Stimulated activated CD4-positive, alpha-beta T cell treated with anti-CD3 and anti-CD28 coated beads, Interleukin-4, amount 100 ng/mL, for 24 hours (primary cell): ENCODE measurements around the gene MACROD2.

Experiments
- DNase-seq: peaks from one replicate; pipeline ENCODE4 v3.0.0-alpha.2; 2020

The MACROD2 gene

DNA sequence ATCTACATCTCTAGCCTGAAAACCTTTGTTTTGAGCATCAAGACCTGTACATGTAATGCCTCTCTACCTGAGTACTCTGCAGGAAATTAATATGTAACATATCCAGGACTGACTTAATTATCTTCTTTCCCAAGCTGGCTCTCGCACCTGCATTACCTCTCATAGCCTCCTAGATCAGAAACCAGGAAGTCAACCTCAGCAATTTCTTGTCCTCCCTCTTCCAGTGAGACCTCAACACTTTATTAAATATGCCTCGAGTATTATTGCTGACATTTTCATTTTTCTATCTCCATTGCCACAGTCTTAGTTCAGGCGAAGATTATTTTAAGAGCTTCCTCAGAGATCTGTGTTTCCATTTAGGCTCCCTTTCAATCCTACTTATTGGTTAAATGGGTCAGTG lies 69.0 kb downstream of the MACROD2 start:
- DNase-seq, result no peak

- no peak for DNase-seq
These were observed 69.6 kb downstream of the MACROD2 start for GRCh38 chr20:14064921-14065320.

- no peak for DNase-seq
These were observed 70.5 kb downstream of the MACROD2 start for GRCh38 chr20:14065774-14066173.

DNA sequence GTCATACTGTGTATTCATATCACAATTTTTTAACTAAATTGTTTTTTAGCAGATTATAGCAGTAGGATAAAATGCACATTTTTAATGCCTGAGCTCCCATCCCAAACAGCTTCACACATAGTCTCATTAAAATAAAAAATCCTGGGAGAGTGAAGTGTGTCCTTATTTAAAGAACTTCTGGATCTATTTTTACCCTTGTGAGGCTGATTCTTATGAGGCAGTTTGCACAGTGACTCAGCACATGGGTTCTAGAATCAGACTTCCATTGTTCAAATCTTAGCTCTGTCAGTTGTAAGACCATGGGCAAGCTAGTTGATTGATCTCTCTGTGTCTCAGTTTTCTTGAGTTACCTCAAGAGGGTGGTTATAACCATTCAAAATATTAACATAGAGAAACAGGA lies 72.3 kb downstream of the MACROD2 start:
- no peak for DNase-seq

DNA sequence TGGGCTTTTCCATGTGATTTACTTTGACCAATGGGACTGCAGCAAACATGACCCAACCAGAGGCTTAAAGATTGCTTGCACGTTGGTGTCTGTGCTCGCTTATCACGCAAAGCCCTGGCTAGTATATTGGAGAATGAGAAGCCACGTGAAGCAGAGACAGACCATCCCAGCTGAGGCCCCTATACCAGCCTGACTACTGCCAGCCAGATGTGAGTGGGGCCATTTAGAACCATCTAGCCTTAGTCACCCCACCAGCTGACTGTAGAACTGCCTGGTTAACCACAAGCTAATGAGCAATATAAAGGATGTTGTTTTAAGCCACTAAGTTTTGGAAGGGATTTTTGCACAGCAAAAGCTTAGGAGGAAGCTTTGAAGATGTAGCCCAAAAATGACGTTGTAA lies 74.5 kb downstream of the MACROD2 start:
- DNase-seq, result no peak

GRCh38 chr20:14093652-14094051 lies 98.3 kb downstream of the MACROD2 start:
- no peak for DNase-seq

DNA sequence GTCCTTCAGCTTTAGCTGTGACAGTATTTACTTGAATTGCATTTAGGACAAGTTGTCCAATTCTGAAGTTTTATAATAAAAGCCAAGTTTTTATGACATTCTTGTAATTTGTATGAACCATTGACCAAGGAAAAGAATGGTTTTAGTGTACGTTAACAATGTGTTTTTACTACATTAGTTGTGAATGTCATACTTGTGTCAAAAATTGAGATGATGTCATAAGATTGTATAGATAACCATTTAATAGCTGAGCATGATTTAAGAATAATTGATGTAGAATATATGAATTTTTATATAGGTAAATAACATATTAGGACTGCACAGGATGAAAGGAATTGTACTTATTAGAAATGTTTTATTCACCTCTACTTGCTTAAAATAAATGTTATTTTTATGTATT lies 102.9 kb downstream of the MACROD2 start:
- DNase-seq, result no peak

DNA sequence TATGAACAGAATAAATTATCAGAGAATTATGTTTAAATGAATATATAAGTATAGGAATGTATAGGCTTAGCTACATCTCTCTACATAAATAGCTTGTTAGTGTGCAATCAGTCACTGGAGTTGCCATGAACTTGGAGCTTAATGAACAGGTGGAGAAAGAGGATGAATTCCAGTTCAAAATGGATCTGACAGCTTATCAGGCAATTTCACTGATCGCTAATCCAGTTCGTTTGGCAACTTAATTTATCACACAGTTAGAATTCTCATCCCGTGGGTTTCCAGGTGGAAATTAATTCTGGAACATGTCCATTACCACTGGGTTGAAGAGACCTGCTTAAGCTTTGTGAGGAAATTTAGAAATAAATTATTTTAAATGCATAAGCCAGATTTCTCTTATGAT lies 118.1 kb downstream of the MACROD2 start:
- no peak for DNase-seq

- no peak for DNase-seq
These were observed 118.9 kb downstream of the MACROD2 start for GRCh38 chr20:14114065-14114704.

DNA sequence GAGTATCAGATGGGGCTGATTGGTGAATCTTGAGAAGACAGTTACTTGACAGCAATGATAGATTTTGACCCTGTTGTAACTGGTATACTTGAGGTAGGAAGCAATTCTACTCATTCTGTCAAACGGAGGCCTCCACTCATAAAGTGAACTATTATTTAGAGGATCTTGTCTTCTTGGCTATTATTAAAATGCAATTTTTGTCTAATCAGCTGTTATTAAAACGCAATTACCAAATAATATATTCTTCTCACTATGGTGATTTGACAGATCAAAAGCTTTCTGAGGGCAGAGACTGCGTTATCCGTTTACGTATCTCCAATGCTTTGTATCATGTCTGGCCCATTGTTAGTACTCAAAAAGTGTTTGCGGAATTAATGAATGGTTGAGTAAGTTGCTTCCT lies 120.7 kb downstream of the MACROD2 start:
- no peak for DNase-seq

GRCh38 chr20:14117768-14118167 lies 122.5 kb downstream of the MACROD2 start:
- DNase-seq, result no peak

- no peak for DNase-seq
These were observed 131.5 kb downstream of the MACROD2 start for GRCh38 chr20:14126856-14127255.

- no peak for DNase-seq
These were observed 132.4 kb downstream of the MACROD2 start for GRCh38 chr20:14127514-14128223.

DNA sequence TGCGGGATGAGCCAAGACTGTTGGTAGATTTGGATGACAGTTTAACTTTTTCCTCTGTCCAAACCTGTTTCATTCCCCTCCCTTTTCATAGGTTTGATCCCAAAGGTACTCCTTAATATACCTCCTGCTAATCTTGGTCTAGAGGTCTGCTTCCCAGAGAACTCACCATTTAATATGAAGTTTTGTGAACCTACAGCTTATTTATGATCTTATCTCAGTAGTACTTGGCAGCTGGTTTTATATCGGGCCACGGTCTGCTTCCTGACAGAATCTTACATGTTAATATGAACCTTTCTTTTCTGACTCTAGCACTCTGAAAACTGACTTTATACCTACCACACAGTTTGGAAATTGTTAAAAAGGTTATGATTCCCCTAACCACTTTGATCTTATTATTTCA lies 138.7 kb downstream of the MACROD2 start:
- no peak for DNase-seq

DNA sequence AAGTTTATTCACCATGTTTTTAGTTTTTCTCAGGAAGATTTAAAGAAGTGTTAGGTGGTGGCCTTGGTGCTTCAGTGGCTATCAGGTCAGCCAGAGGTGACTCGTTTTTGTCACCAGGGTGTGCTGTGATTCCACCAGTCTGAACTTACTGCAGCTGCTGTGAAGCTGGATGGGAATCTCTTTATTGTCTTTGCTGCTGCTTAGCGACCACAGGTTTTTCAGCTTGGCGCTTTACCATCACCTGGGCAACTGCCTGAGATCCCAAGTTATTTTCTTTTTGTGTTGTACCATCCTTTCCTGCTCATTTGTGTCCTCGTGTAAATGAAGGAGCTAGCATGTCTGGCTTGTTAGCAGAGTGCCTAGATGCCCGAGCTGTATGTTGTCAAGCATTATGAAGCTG lies 146.9 kb downstream of the MACROD2 start:
- no peak for DNase-seq

GRCh38 chr20:14142964-14143627 lies 147.8 kb downstream of the MACROD2 start:
- DNase-seq, result no peak

DNA sequence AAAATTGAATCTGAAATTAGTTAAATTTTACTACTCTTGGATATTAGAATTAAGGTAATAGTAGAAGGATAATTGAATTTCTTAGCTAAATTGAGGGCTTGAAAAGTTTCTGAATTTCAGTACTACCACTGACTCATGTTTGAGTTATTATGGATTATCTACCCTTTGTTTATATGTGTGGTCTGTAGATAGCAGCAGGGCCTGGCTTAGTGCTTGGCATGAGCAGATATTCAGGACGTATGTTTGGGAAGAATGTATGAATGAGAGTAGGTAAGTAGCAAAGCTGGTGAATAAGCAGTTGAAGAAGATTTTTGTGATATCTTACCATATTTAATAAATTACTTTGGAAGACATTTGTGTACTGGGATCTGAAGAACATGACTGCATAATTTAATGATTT lies 152.7 kb downstream of the MACROD2 start:
- no peak for DNase-seq

DNA sequence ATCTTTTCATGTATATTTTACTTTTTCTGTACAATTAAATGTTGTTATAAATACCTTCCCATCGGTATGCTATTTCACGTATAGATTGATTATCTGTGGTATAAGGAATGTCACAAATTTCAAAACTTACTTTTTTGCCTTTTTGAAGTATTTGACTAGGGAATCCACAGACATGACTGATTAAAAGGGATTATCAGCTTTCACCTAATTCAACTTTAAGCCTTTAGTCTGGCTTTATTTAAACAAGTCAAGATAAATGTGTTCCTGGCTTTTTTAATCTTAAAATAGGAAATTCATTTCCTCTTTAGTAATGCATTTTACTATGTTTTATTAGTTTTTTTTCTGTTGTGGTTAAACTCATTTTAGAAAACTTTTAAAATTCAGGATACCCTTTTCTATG lies 160.0 kb downstream of the MACROD2 start:
- no peak for DNase-seq

- no peak for DNase-seq
These were observed 183.2 kb downstream of the MACROD2 start for GRCh38 chr20:14178528-14178927.

GRCh38 chr20:14178952-14179351 lies 183.6 kb downstream of the MACROD2 start:
- no peak for DNase-seq

- no peak for DNase-seq
These were observed 194.6 kb downstream of the MACROD2 start for GRCh38 chr20:14189794-14190402.

GRCh38 chr20:14191559-14191958 lies 196.2 kb downstream of the MACROD2 start:
- DNase-seq, result no peak

DNA sequence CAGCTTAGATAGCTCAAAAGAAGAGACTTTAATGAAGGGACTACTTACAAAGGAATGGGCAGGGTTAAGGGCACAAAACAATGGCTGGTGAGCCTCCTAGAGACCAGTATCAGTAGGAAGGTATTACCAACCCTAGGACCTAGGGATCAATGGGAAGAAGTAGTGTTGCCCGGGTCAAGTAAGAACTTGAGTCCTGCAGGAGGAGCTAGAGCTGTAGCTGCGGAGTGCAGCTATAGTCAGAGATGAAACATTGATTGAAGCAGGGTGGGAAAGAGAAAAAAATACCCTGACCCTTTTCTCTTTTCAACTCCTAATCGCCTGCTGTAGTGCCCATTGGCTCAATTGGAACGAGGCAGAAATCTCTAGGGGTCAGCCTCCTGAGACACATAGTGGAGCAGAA lies 198.1 kb downstream of the MACROD2 start:
- DNase-seq, result no peak

- no peak for DNase-seq
These were observed 198.6 kb downstream of the MACROD2 start for GRCh38 chr20:14193885-14194284.
